Measurements from ENCODE around the gene ARHGEF11. TPM values are rescaled to one million over a fixed set of nuclear protein-coding genes. Genes with fewer than 3 reads are reported as not detected.

The ARHGEF11 gene
- total and polyA plus RNA-seq, 2 of the 4 experiments (the other 2 are of a cell fraction) = 16.8 to 17.2 TPM

- DNase-seq = peak; percentile 40
- no peaks in the 10 kb centered on the region for H3K9me1 ChIP-seq (ENCODE audit: insufficient read depth, low read length)
- no peak overlapping the region for H3K4me3 ChIP-seq (ENCODE audit: insufficient read depth, low read depth, low read length)
- POLR2A ChIA-PET (ENCODE audit: unreplicated experiment) = no interaction called here
- H2BK120ac ChIP-seq (ENCODE audit: low read depth, low read length) = no peak overlapping the region
- no peak overlapping the region for H3K4me2 ChIP-seq (ENCODE audit: low read depth, low read length)
- H2BK15ac ChIP-seq (ENCODE audit: low read depth, low read length) = no peak overlapping the region
- no peak overlapping the region for H3K23ac ChIP-seq (ENCODE audit: low read depth, low read length)
- no peak overlapping the region for H3K9ac ChIP-seq (ENCODE audit: low read depth, low read length)
- no peak overlapping the region for H3K14ac ChIP-seq (replicated peaks; ENCODE audit: low read depth, low read length)
- intact Hi-C loops (cut with micrococcal nuclease) = no loop called here
- H4K8ac ChIP-seq (ENCODE audit: low read depth in 2 of 2, low read length in 2 of 2) = no peak overlapping the region
- H2BK5ac ChIP-seq (ENCODE audit: low read depth, low read length, poor library complexity, severe bottlenecking) = no peak overlapping the region
- no peak overlapping the region for H3K18ac ChIP-seq (ENCODE audit: low read depth, low read length)
- H2AFZ ChIP-seq (replicated peaks; ENCODE audit: low read length, poor library complexity) = no peak overlapping the region
- CTCF ChIA-PET = no interaction called here
- H3K4me1 ChIP-seq (ENCODE audit: control insufficient read depth, insufficient read depth, low read length) = no peaks in the 10 kb centered on the region
- WGBS, 2 experiments (ENCODE audit: extremely low coverage in 2 of 2, insufficient read length in 1 of 2) = 68% methylated on average over 4 of the region's 11 CpGs; no CpG with 5 or more reads in 1 of the 2 experiments
- no peak overlapping the region for H3K56ac ChIP-seq (ENCODE audit: extremely low read depth, insufficient read depth, low read length)
- dilution Hi-C loops (cut with HindIII; ENCODE audit: low sequenced_read_pairs, unreplicated experiment) = no loop called here
- no peak overlapping the region for H3K4ac ChIP-seq (ENCODE audit: low read depth, low read length)
- H3K79me1 ChIP-seq (ENCODE audit: low read depth in 1 of 2, low read length in 2 of 2) = no peaks in the 10 kb centered on the region
- in situ Hi-C loops (cut with MboI; ENCODE audit: low sequenced_read_pairs) = no loop called here
- peak; percentile 5; the same call in 1 of the 2 replicates for ATAC-seq (ENCODE audit: low read depth)
- TF ChIP-seq CEBPB (IDR thresholded peaks at IDR 0.05; ENCODE audit: low read depth, low read length) (no peak), RAD21 (IDR thresholded peaks at IDR 0.05; ENCODE audit: low read length) (no peak), MAZ (IDR thresholded peaks at IDR 0.05; ENCODE audit: borderline replicate concordance, low read depth, low read length) (no peak), CTCF (conservative IDR thresholded peaks at IDR 0.05; ENCODE audit: low read depth, low read length) (no peak), RCOR1 (IDR thresholded peaks at IDR 0.05; ENCODE audit: insufficient replicate concordance, low read length) (no peak)
- H2AK5ac ChIP-seq (ENCODE audit: low read depth, low read length) = no peak overlapping the region
- no peaks in the 10 kb centered on the region; the same call in 1 of the 2 replicates for H4K20me1 ChIP-seq (ENCODE audit: insufficient read depth, low read length)
- BruUV-seq (replicated peaks) = no TSS peak
- H2AK9ac ChIP-seq (replicated peaks; ENCODE audit: low read depth, low read length, poor library complexity) = no peak overlapping the region
- H4K91ac ChIP-seq (ENCODE audit: insufficient read depth, low read depth, low read length) = no peak overlapping the region
- H3K36me3 ChIP-seq (ENCODE audit: control insufficient read depth, insufficient read depth, low read length) = peaks cover 8% of the 10 kb centered on the region; the same call in 1 of the 2 replicates
- no peaks in the 10 kb centered on the region for H3K9me3 ChIP-seq (ENCODE audit: control insufficient read depth, insufficient read depth, low read length)
- no peak overlapping the region for H4K5ac ChIP-seq (ENCODE audit: low read depth, low read length)
- H3K27me3 ChIP-seq (ENCODE audit: control insufficient read depth, insufficient read depth, low read length) = peaks cover 13% of the 10 kb centered on the region
- H3K27ac ChIP-seq (ENCODE audit: insufficient read depth, low read length) = no peak overlapping the region
- H2BK20ac ChIP-seq (ENCODE audit: low read depth, low read length) = no peak overlapping the region
These were observed 114.2 kb downstream of the ARHGEF11 start for GRCh38 chr1:156931211-156931952.

Measured in IMR-90 (cell line).